HepG2 (cell line): Measurements from ENCODE around the gene DUSP9. TPM values are rescaled to one million over a fixed set of nuclear protein-coding genes. Genes with fewer than 3 reads are reported as not detected.

Experiments used
- ARID3A ChIP-seq: IDR thresholded peaks from 2 replicates; pipeline ENCODE4 v1.6.1; 2012; ENCODE audit warnings: low read depth, low read length, improper control_type of control experiment
- ASH2L ChIP-seq: fragments of 300-600, 200-600 bp; sonication (generic); IDR thresholded peaks from 2 replicates; pipeline ENCODE4 v1.7.0; 2017; ENCODE audit warnings: low read depth, mild to moderate bottlenecking, moderate library complexity, mixed read lengths, low read length; ENCODE audit not compliant: insufficient read length
- ATF5 ChIP-seq: sonication (generic); formaldehyde crosslinking; IDR thresholded peaks from 2 replicates; pipeline ENCODE4 v1.4.0; 2020; ENCODE audit warnings: mild to moderate bottlenecking, low read depth, missing genetic modification reagents
- CSRNP1 ChIP-seq: sonication (generic); formaldehyde crosslinking; IDR thresholded peaks from 2 replicates; pipeline ENCODE4 v1.8.1; 2023; ENCODE audit warnings: mild to moderate bottlenecking, missing genetic modification reagents
- E2F1 ChIP-seq: sonication (generic); formaldehyde crosslinking; IDR thresholded peaks from 2 replicates; pipeline ENCODE4 v1.5.0; 2020; ENCODE audit warnings: missing genetic modification reagents
- ELF1 ChIP-seq: sonication (generic); formaldehyde crosslinking; IDR thresholded peaks from 2 replicates; pipeline ENCODE4 v1.4.0; 2020; ENCODE audit warnings: missing genetic modification reagents
- ETV6 ChIP-seq: sonication (generic); formaldehyde crosslinking; conservative IDR thresholded peaks from 2 replicates; pipeline ENCODE4 v1.4.0; 2020; ENCODE audit warnings: missing genetic modification reagents
- FLYWCH1 ChIP-seq: sonication (generic); formaldehyde crosslinking; IDR thresholded peaks from 2 replicates; pipeline ENCODE4 v1.8.1; 2023; ENCODE audit warnings: mild to moderate bottlenecking, missing genetic modification reagents
- FOXK1 ChIP-seq: sonication (generic); formaldehyde crosslinking; IDR thresholded peaks from 2 replicates; pipeline ENCODE4 v1.4.0; 2020; ENCODE audit warnings: low read depth, missing genetic modification reagents, borderline replicate concordance
- GZF1 ChIP-seq: sonication (generic); formaldehyde crosslinking; IDR thresholded peaks from 2 replicates; pipeline ENCODE4 v1.5.1; 2020; ENCODE audit warnings: mild to moderate bottlenecking, missing genetic modification reagents
- HOXA7 ChIP-seq: sonication (generic); formaldehyde crosslinking; IDR thresholded peaks from 2 replicates; pipeline ENCODE4 v1.8.1; 2022; ENCODE audit warnings: mild to moderate bottlenecking, missing genetic modification reagents, moderate library complexity
- NFATC3 ChIP-seq: sonication (generic); formaldehyde crosslinking; IDR thresholded peaks from 2 replicates; pipeline ENCODE4 v1.5.1; 2020; ENCODE audit warnings: mild to moderate bottlenecking, missing genetic modification reagents
- NONO ChIP-seq, 2 experiments: fragments of 450-650 bp in 1 of 2; sonication (generic) in 1 of 2; formaldehyde crosslinking in 1 of 2; IDR thresholded peaks in 1 of 2; conservative IDR thresholded peaks in 1 of 2; 2 replicates each; pipeline versions ENCODE4 v1.6.1 to v1.8.0; 2017 to 2022; ENCODE audit warnings: mild to moderate bottlenecking in 1 of 2, missing genetic modification reagents in 1 of 2, moderate library complexity in 1 of 2
- NR0B2 ChIP-seq: sonication (generic); formaldehyde crosslinking; IDR thresholded peaks from 2 replicates; pipeline ENCODE4 v1.4.0; 2020; ENCODE audit warnings: mild to moderate bottlenecking, missing genetic modification reagents
- NR2F1 ChIP-seq, 2 experiments: fragments of 450-650 bp in 1 of 2; formaldehyde crosslinking in 1 of 2; IDR thresholded peaks; 2 replicates each; pipeline versions ENCODE4 v1.5.0 to v1.6.1; 2016 to 2020; ENCODE audit warnings: mild to moderate bottlenecking in 1 of 2, missing compliant biosample characterization in 1 of 2, missing genetic modification reagents in 1 of 2, moderate library complexity in 1 of 2
- PAF1 ChIP-seq: IDR thresholded peaks from 2 replicates; pipeline ENCODE4 v1.6.1; 2016; ENCODE audit warnings: missing genetic modification reagents, missing compliant biosample characterization
- RARG ChIP-seq: sonication (generic); formaldehyde crosslinking; IDR thresholded peaks from 2 replicates; pipeline ENCODE4 v1.4.0; 2020; ENCODE audit warnings: low read depth, mild to moderate bottlenecking, missing genetic modification reagents
- SAP130 ChIP-seq: IDR thresholded peaks from 2 replicates; pipeline ENCODE4 v1.6.1; 2016; ENCODE audit warnings: low read depth
- ZNF225 ChIP-seq: sonication (generic); formaldehyde crosslinking; IDR thresholded peaks from 2 replicates; pipeline ENCODE4 v1.4.0; 2020; ENCODE audit warnings: mild to moderate bottlenecking, missing genetic modification reagents
- ZNF260 ChIP-seq: sonication (generic); formaldehyde crosslinking; IDR thresholded peaks from 2 replicates; pipeline ENCODE4 v1.4.0; 2020; ENCODE audit warnings: missing genetic modification reagents, low read depth, mild to moderate bottlenecking, borderline replicate concordance
- ZNF282 ChIP-seq: fragments of 450-650 bp; IDR thresholded peaks from 2 replicates; pipeline ENCODE4 v1.6.1; 2018; ENCODE audit not compliant: partially characterized antibody
- ZNF556 ChIP-seq: sonication (generic); formaldehyde crosslinking; IDR thresholded peaks from 2 replicates; pipeline ENCODE4 v1.4.0; 2020; ENCODE audit warnings: mild to moderate bottlenecking, missing genetic modification reagents, borderline replicate concordance
- ZNF788 ChIP-seq: sonication (generic); formaldehyde crosslinking; IDR thresholded peaks from 2 replicates; pipeline ENCODE4 v1.5.0; 2020; ENCODE audit warnings: mild to moderate bottlenecking, missing genetic modification reagents, borderline replicate concordance
- ZNF883 ChIP-seq: sonication (generic); formaldehyde crosslinking; IDR thresholded peaks from 2 replicates; pipeline ENCODE4 v1.5.1; 2020; ENCODE audit warnings: mild to moderate bottlenecking, missing genetic modification reagents; ENCODE audit errors: not compliant biosample characterization
- ZSCAN21 ChIP-seq: sonication (generic); formaldehyde crosslinking; IDR thresholded peaks from 2 replicates; pipeline ENCODE4 v1.8.0; 2022; ENCODE audit warnings: mild to moderate bottlenecking, missing genetic modification reagents, moderate library complexity, borderline replicate concordance
- polyA plus RNA-seq, 8 experiments: library from polyadenylated mRNA; depleted of rRNA in 3 of 8; stranded (reverse) in 7 of 8; unstranded in 1 of 8; fragments of >200 nt; fragmentation: Illumina TruSeq in 4 of 8; extraction: Trizol in 4 of 8; gene quantifications; 2 replicates each; pipeline versions ENCODE4 v1.2.1 to v1.2.3, GENCODE V29; 2011 to 2016; ENCODE audit warnings: low read depth in 4 of 8, missing spikeins in 1 of 8, mixed read lengths in 1 of 8; ENCODE audit not compliant: insufficient read depth in 1 of 8
- total RNA-seq, 5 experiments: library from RNA; depleted of rRNA; stranded (reverse); fragments of >200 nt; fragmentation: Illumina TruSeq; extraction: Trizol; gene quantifications; 2 replicates each; pipeline ENCODE4 v1.2.3, GENCODE V29; 2016; ENCODE audit warnings: low read depth in 1 of 5

DUSP9 gene
- total and polyA plus RNA-seq, 2 of the 13 experiments (the other 11 are each of a cell fraction or from before 2014, with no cell fraction given): 235 to 435 TPM

- TF ChIP-seq ZNF788 (no peak), ZNF260 (CRISPR knock-in tag) (no peak), NFATC3 (CRISPR knock-in tag) (no peak), GZF1 (CRISPR knock-in tag) (no peak), FOXK1 (CRISPR knock-in tag) (no peak), FLYWCH1 (CRISPR knock-in tag) (no peak), ZNF883 (no peak), ARID3A (no peak), ZSCAN21 (CRISPR knock-in tag) (peak; percentile 46; the same call in 1 of the 2 replicates), ZNF282 (no peak), CSRNP1 (no peak), PAF1 (CRISPR knock-in tag) (no peak), HOXA7 (CRISPR knock-in tag) (no peak), NR2F1 (CRISPR knock-in tag; IDR thresholded peaks at IDR 0.05) (no peak), ZNF556 (CRISPR knock-in tag) (no peak), NR0B2 (CRISPR knock-in tag) (0 out of 2 replicates have a peak, but pooled peaks have one; percentile 46), ZNF225 (no peak), ASH2L (no peak), ELF1 (CRISPR knock-in tag) (no peak), NONO (IDR thresholded peaks at IDR 0.05) (no peak), NONO (CRISPR knock-in tag; conservative IDR thresholded peaks at IDR 0.05) (no peak), SAP130 (CRISPR knock-in tag) (peak; percentile 47; the same call in 1 of the 2 replicates), ETV6 (CRISPR knock-in tag) (no peak), RARG (CRISPR knock-in tag) (no peak), E2F1 (CRISPR knock-in tag) (no peak), ATF5 (no peak)
Observed at GRCh38 chrX:153598541-153599191, 48.3 kb upstream of the DUSP9 start, which contains the start of gene CCNQ (continued).
